Endothelial cell of umbilical vein (primary cell): Measurements from ENCODE around the gene CCNT2. TPM values are rescaled to one million over a fixed set of nuclear protein-coding genes. Genes with fewer than 3 reads are reported as not detected.

Source experiments
- BruUV-seq: library from RNA; stranded (reverse); fragments of 400-500 nt; replicated peaks from 2 replicates; lab custom pipeline; 2021; lab: Mats Ljungman, UMichigan
- CTCF ChIA-PET: fragments of 300-600, 350-600 bp; sonication (Branson Sonifier 250); formaldehyde crosslinking; loops from one replicate; lab custom pipeline; 2021; ENCODE audit warnings: antibody characterized with exemption, inconsistent platforms; lab: Charles Lee
- POLR2A ChIA-PET: fragments of 300-600, 350-600 bp; sonication (Branson Sonifier 250); formaldehyde crosslinking; loops from one replicate; lab custom pipeline; 2021; ENCODE audit warnings: antibody characterized with exemption, inconsistent platforms; lab: Charles Lee
- DNase-seq: peaks from one replicate; pipeline ENCODE4 v3.0.0-alpha.2; 2011; ENCODE audit warnings: low read depth, low spot score
- FAIRE-seq: peaks from 2 replicates; lab custom pipeline; 2011; peaks lifted over from hg19 to GRCh38; lab: Jason Lieb, UNC
- H2AFZ ChIP-seq: 2 replicates; pipeline ENCODE4 v1.6.0; 2012; ENCODE audit warnings: low read depth, low read length, control low read depth, inconsistent platforms
- H3K27ac ChIP-seq: 2 replicates; pipeline ENCODE4 v1.5.1; 2011; ENCODE audit warnings: low read depth, mild to moderate bottlenecking, control low read depth, low read length, moderate library complexity; ENCODE audit not compliant: insufficient read depth
- H3K27me3 ChIP-seq, 2 experiments: 2 replicates each; pipeline versions ENCODE4 v1.6.0 to v1.6.1; 2011; ENCODE audit warnings: low read length in 2 of 2, mixed read lengths in 1 of 2; ENCODE audit not compliant: control insufficient read depth in 2 of 2, insufficient read depth in 2 of 2
- H3K36me3 ChIP-seq, 2 experiments: 2 replicates in 1 of 2; 3 replicates in 1 of 2; pipeline ENCODE4 v1.5.1; 2011; ENCODE audit warnings: low read length in 2 of 2, mild to moderate bottlenecking in 1 of 2, moderate library complexity in 1 of 2; ENCODE audit not compliant: control insufficient read depth in 2 of 2, insufficient read depth in 2 of 2; ENCODE audit errors: extremely low read depth in 1 of 2
- H3K4me1 ChIP-seq: 3 replicates; pipeline ENCODE4 v1.5.1; 2011; ENCODE audit warnings: mild to moderate bottlenecking, low read length; ENCODE audit not compliant: control insufficient read depth, insufficient read depth; ENCODE audit errors: extremely low read depth
- H3K4me2 ChIP-seq: 2 replicates; pipeline ENCODE4 v1.6.1; 2011; ENCODE audit warnings: low read length, control low read depth, mixed read lengths; ENCODE audit not compliant: insufficient read depth
- H3K4me3 ChIP-seq, 3 experiments: fragments of 200-600 bp in 1 of 3; sonication (generic), shearing (Covaris generic) in 1 of 3; replicated peaks in 1 of 3; 2 replicates each; pipeline ENCODE4 v1.5.1; 2011 to 2016; ENCODE audit warnings: control low read depth in 3 of 3, low read length in 3 of 3, mild to moderate bottlenecking in 2 of 3, inconsistent platforms in 1 of 3, low read depth in 1 of 3, moderate library complexity in 1 of 3; ENCODE audit not compliant: insufficient read depth in 1 of 3
- H3K79me2 ChIP-seq: 2 replicates; pipeline ENCODE4 v1.6.0; 2012; ENCODE audit warnings: low read length, inconsistent platforms; ENCODE audit not compliant: control insufficient read depth, insufficient read depth
- H3K9ac ChIP-seq: replicated peaks from 2 replicates; pipeline ENCODE3; 2011; ENCODE audit warnings: low read length, control low read depth; ENCODE audit not compliant: insufficient read depth; ENCODE audit errors: extremely low read depth
- H3K9me1 ChIP-seq: replicated peaks from 3 replicates; pipeline ENCODE4 v1.6.0; 2011; ENCODE audit warnings: mild to moderate bottlenecking, low read length; ENCODE audit not compliant: control insufficient read depth, insufficient read depth; ENCODE audit errors: extremely low read depth
- H3K9me3 ChIP-seq: replicated peaks from 2 replicates; pipeline ENCODE4 v1.5.1; 2012; ENCODE audit warnings: low read length, inconsistent platforms; ENCODE audit not compliant: control insufficient read depth, insufficient read depth
- H4K20me1 ChIP-seq: replicated peaks from 2 replicates; pipeline ENCODE3; 2011; ENCODE audit warnings: mild to moderate bottlenecking, low read length; ENCODE audit not compliant: control insufficient read depth, insufficient read depth; ENCODE audit errors: extremely low read depth
- CTCF ChIP-seq, 2 donors: IDR thresholded peaks; 1 replicate in 1 of 2; 2 replicates in 1 of 2; pipeline ENCODE4 v1.5.1; 2011; ENCODE audit warnings: low read length in 2 of 2, mild to moderate bottlenecking in 2 of 2, moderate library complexity in 2 of 2, control low read depth in 1 of 2, inconsistent platforms in 1 of 2, low read depth in 1 of 2; ENCODE audit not compliant: insufficient read depth in 1 of 2; ENCODE audit errors: extremely low read depth in 1 of 2
- EZH2 ChIP-seq: IDR thresholded peaks from 2 replicates; pipeline ENCODE4 v1.6.1; 2012; ENCODE audit warnings: borderline replicate concordance, low read depth, mild to moderate bottlenecking, moderate library complexity, low read length, inconsistent platforms; ENCODE audit not compliant: severe bottlenecking
- FOS ChIP-seq: IDR thresholded peaks from 2 replicates; pipeline ENCODE4 v1.6.1; 2011; ENCODE audit warnings: mild to moderate bottlenecking, low read length, moderate library complexity, borderline replicate concordance; ENCODE audit not compliant: insufficient read depth
- GATA2 ChIP-seq: IDR thresholded peaks from 2 replicates; pipeline ENCODE4 v1.7.0; 2011; ENCODE audit warnings: low read depth, mild to moderate bottlenecking, moderate library complexity, mixed read lengths, low read length; ENCODE audit not compliant: insufficient read length, insufficient read depth
- JUN ChIP-seq: IDR thresholded peaks from 2 replicates; pipeline ENCODE4 v1.6.1; 2011; ENCODE audit warnings: borderline replicate concordance, low read depth; ENCODE audit not compliant: insufficient read length, insufficient read depth
- MAX ChIP-seq: IDR thresholded peaks from 2 replicates; pipeline ENCODE4 v1.6.1; 2011; ENCODE audit not compliant: insufficient read depth, insufficient read length
- MYC ChIP-seq: IDR thresholded peaks from one replicate; pipeline ENCODE4 v1.6.1; 2011; ENCODE audit warnings: mild to moderate bottlenecking, low read depth, low read length
- POLR2A ChIP-seq: IDR thresholded peaks from 2 replicates; pipeline ENCODE4 v1.6.1; 2012; ENCODE audit warnings: low read depth, mild to moderate bottlenecking, control low read depth, low read length
- POLR2AphosphoS5 ChIP-seq: IDR thresholded peaks from 2 replicates; pipeline ENCODE4 v1.6.1; 2012; ENCODE audit warnings: low read depth, mild to moderate bottlenecking, control low read depth, low read length, moderate library complexity; ENCODE audit not compliant: insufficient read depth
- dilution Hi-C: fragments of 300-500 bp; cut with MboI; formaldehyde crosslinking; loops from one replicate; pipeline ENCODE4 v1.15.0; 2019; ENCODE audit warnings: low sequenced_read_pairs; ENCODE audit not compliant: extremely low pct_ligation_motif_present
- intact Hi-C: fragments of 100-400 bp; cut with micrococcal nuclease; formaldehyde crosslinking; loops from one replicate; pipeline ENCODE4 v1.10.0; 2022
- polyA plus RNA-seq, 4 experiments: library from polyadenylated mRNA; depleted of rRNA in 3 of 4; stranded (reverse) in 3 of 4; unstranded in 1 of 4; fragments of >200 nt; gene quantifications; 2 replicates each; pipeline versions ENCODE4 v1.2.1 to v1.2.3, GENCODE V29; 2011 to 2012; ENCODE audit warnings: missing spikeins in 1 of 4
- total RNA-seq: library from RNA; stranded (reverse); gene quantifications from 2 replicates; pipeline ENCODE4 v1.2.3, GENCODE V29; 2021

Gene CCNT2
- total and polyA plus RNA-seq, 2 donors (not counting 3 experiments of a cell fraction or from before 2014, with no cell fraction given): 10.3 to 35.5 TPM

- peak; percentile 44 for DNase-seq
- peaks cover 17% of the 10 kb centered on the region for H3K4me1 ChIP-seq
- no peak for TF ChIP-seq JUN
- TF ChIP-seq CTCF (IDR thresholded peaks at IDR 0.05; ENCODE audit: extremely low read depth in 1 of 2, insufficient read depth in 1 of 2, low read depth in 1 of 2, low read length in 2 of 2): no peak
- TF ChIP-seq POLR2A: no peak
- no peak for TF ChIP-seq MAX
- TF ChIP-seq EZH2: no peak
- no peak for TF ChIP-seq FOS
- no peak for TF ChIP-seq GATA2
- no peak for TF ChIP-seq POLR2AphosphoS5
- TF ChIP-seq MYC: no peak
- BruUV-seq: no TSS peak
- POLR2A ChIA-PET: no interaction called here
- H3K4me2 ChIP-seq: peak overlapping the region; percentile 99
- peaks cover 0 to 3% of the 10 kb centered on the region in 2 experiments for H3K36me3 ChIP-seq
- no peaks in the 10 kb centered on the region for H3K9me3 ChIP-seq
- CTCF ChIA-PET: interaction anchor here (2.9 kb wide), 1 partner anchor 469 kb away, joined by 17 read pairs; no protein-coding TSS in a partner anchor
- dilution Hi-C loops (no loop called here), intact Hi-C loops (loop anchor here (2.0 to 5.0 kb wide), 3 partner anchors 133 to 821 kb away; partner anchors contain the start of genes RAB3GAP1 and UBXN4)
- no peaks in the 10 kb centered on the region for H3K27me3 ChIP-seq
- H3K79me2 ChIP-seq: peaks cover 59% of the 10 kb centered on the region
- H3K27ac ChIP-seq: peak overlapping the region; percentile 91
- FAIRE-seq: peak; percentile 37
- H4K20me1 ChIP-seq: peaks cover 21% of the 10 kb centered on the region
- H3K9me1 ChIP-seq: no peaks in the 10 kb centered on the region
- H3K9ac ChIP-seq: peak overlapping the region; percentile 97
- peak overlapping the region; percentile 93 to 100 (median 100) for H3K4me3 ChIP-seq
- peak overlapping the region; percentile 89 for H2AFZ ChIP-seq
Observed at GRCh38 chr2:134919341-134920210, 954 bp downstream of the CCNT2 start.
